Omental fat pad (tissue), 4 donors: ENCODE data around the gene TMEM8B. TPM values are rescaled to one million over a fixed set of nuclear protein-coding genes. Genes with fewer than 3 reads are reported as not detected.

ENCODE experiments used
- ATAC-seq: fragments of 150-250 bp; one replicate; pipeline ENCODE4 v1.9.1; 2016; ENCODE audit warnings: mild to moderate bottlenecking, moderate library complexity; ENCODE audit not compliant: low FRiP score
- DNase-seq: peaks from one replicate; pipeline ENCODE4 v3.0.0-alpha.2; 2019; ENCODE audit warnings: low spot score
- total RNA-seq, 4 donors: library from RNA; depleted of rRNA; stranded (reverse); fragments of >200 nt; gene quantifications; one replicate each; pipeline ENCODE4 v1.1.0, GENCODE V29; 2016
- TF ChIP-seq, protein P1 (sequence below), 3 donors: fragments of 450-650 bp; IDR thresholded peaks; one replicate each; pipeline ENCODE4 v1.5.1; 2016 to 2017; ENCODE audit warnings: antibody characterized with exemption in 3 of 3, mild to moderate bottlenecking in 3 of 3, moderate library complexity in 2 of 3

TMEM8B gene, protein sequence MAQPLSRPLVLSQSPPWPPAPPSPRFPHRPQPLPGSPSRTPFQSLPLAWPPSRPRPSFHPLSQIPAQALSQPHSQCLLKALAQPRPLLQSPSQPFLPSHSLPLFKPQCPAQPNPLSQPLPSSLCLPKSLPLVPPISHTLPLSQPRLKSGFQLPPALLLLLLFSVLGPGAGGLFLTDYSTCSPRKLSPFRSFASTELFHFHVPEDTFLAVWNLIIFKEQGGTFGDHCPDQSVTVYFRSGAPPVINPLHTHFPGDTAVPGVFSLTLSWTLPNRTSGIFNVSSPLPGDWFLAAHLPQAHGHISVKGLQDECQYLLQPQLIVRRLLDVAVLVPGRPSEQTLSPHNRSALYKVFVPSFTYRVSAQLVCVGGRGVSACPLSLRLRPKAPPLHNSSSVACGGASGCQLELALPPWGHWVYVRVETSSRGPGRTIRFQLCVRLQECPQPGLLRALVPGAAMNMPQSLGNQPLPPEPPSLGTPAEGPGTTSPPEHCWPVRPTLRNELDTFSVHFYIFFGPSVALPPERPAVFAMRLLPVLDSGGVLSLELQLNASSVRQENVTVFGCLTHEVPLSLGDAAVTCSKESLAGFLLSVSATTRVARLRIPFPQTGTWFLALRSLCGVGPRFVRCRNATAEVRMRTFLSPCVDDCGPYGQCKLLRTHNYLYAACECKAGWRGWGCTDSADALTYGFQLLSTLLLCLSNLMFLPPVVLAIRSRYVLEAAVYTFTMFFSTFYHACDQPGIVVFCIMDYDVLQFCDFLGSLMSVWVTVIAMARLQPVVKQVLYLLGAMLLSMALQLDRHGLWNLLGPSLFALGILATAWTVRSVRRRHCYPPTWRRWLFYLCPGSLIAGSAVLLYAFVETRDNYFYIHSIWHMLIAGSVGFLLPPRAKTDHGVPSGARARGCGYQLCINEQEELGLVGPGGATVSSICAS
- total RNA-seq = 10 to 100 TPM in 1 of 4 donors, 1 to 10 TPM in 3; 2.7 to 13.2 (median 4.6) TPM

DNA sequence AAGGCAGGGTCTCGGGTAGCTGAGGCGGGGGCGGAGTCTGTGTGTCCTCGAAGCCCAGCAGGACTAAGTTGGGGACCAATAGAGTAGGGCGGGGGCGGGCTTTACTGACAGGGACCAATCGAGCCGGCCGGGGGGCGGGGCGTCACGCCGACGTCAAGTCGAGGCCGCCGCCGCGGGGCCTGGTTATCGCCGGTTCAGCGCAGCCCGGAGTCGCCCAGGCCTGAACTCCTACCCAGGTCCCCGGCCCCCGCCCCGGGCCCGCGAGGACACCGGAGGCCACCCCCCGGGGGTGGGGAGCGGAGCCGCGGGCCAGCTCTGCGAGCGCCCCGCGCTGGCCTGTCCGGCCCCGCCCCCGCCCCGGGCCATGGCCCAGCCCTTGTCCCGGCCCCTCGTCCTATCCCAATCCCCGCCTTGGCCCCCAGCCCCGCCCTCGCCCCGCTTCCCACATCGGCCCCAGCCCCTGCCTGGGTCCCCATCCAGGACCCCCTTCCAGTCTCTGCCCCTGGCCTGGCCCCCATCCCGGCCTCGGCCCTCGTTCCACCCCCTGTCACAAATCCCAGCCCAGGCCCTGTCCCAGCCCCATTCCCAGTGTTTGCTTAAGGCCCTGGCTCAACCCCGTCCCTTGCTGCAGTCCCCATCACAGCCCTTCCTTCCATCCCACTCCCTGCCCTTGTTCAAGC lies at the start of gene TMEM8B:
TSS of gene TMEM8B (plus strand) at position 145 of the 680 bp plus-strand sequence. CDS start at position 365, 220 bp downstream.
- ATAC-seq (peak; percentile 92), DNase-seq (peak; percentile 98)
- TF ChIP-seq, protein P1, sequence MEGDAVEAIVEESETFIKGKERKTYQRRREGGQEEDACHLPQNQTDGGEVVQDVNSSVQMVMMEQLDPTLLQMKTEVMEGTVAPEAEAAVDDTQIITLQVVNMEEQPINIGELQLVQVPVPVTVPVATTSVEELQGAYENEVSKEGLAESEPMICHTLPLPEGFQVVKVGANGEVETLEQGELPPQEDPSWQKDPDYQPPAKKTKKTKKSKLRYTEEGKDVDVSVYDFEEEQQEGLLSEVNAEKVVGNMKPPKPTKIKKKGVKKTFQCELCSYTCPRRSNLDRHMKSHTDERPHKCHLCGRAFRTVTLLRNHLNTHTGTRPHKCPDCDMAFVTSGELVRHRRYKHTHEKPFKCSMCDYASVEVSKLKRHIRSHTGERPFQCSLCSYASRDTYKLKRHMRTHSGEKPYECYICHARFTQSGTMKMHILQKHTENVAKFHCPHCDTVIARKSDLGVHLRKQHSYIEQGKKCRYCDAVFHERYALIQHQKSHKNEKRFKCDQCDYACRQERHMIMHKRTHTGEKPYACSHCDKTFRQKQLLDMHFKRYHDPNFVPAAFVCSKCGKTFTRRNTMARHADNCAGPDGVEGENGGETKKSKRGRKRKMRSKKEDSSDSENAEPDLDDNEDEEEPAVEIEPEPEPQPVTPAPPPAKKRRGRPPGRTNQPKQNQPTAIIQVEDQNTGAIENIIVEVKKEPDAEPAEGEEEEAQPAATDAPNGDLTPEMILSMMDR (IDR thresholded peaks at IDR 0.05) = no peak

DNA sequence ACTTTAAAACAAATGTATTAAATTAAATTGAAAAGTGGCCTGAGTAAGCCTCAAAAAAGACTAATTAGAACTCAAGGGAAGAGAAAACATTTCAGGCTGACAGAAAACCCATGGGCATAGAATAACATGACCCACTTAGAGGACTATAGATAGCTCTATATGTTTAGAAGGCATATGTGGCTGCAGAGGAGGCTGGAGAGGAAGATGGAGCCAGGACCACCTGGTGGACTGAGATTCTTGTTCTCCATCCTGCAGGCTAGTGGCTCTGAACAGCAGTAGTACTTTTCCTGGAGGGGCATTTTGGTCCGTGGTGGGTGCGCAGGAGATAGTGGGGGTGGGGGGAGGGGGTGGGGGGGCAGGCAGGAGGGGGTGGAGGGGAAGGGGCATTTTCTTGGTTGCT lies 48.0 kb upstream of the TMEM8B start:
- DNase-seq (no peak), ATAC-seq (no peak)
- TF ChIP-seq, protein P1 (IDR thresholded peaks at IDR 0.05) = no peak

DNA sequence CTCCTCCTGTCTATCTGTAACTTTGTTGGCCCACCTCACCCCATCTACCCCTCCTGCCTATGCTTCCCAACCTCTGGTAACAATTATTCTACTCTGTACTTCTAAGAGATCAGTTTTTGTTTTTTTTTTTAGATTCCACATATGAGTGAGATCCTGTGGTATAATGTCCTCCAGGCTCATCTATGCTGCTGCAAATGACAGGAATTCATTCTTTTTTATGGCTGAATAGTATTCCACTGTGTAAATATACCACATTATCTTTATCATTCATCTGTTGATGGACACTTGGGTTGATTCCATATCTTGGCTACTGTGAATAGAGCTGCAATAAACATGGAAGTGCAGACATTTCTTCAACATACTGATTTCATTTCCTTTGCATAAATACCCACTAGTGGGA lies 45.6 kb upstream of the TMEM8B start:
- TF ChIP-seq, protein P1 (IDR thresholded peaks at IDR 0.05) = no peak
- DNase-seq = no peak
- ATAC-seq = no peak

DNA sequence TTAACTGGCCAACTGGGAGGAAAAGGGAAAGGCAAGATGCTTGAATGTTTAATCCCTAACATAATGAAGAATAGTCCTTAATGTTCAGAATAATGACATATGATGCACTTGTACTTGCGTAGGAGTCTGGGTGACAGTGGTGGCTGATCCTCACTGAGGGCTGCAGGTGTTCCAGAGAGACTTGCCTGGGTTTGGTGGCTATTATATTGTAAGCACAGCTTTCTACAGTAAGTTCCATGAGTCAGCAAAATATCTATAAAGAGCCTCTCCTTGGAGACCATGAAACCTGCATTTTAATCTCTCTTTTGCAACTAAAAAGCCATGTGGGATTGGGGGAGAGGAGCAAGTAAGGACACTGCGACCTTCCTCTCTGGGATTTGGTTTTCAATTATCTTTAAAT lies 39.5 kb upstream of the TMEM8B start:
- TF ChIP-seq, protein P1 (IDR thresholded peaks at IDR 0.05) = no peak
- no peak for DNase-seq
- ATAC-seq = no peak

DNA sequence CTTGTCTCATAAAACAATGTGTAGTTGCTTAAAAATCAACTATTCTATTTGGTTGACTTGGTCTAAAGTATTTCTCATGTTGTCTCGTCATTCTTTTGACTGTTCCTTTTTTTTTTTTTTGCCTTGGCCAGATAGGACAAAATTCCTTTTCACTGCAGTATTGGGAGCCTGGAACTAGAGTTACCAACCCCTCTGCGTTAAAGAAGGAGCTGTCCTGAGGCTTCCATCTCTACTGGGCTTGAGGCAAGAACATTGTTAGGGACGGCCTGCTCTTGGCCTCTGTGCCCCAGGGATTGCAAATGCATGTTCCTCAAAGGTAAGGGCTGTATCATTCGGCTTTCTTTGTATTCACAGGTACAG lies 39.0 kb upstream of the TMEM8B start:
- DNase-seq (no peak), ATAC-seq (no peak)
- TF ChIP-seq, protein P1 (IDR thresholded peaks at IDR 0.05) = no peak

DNA sequence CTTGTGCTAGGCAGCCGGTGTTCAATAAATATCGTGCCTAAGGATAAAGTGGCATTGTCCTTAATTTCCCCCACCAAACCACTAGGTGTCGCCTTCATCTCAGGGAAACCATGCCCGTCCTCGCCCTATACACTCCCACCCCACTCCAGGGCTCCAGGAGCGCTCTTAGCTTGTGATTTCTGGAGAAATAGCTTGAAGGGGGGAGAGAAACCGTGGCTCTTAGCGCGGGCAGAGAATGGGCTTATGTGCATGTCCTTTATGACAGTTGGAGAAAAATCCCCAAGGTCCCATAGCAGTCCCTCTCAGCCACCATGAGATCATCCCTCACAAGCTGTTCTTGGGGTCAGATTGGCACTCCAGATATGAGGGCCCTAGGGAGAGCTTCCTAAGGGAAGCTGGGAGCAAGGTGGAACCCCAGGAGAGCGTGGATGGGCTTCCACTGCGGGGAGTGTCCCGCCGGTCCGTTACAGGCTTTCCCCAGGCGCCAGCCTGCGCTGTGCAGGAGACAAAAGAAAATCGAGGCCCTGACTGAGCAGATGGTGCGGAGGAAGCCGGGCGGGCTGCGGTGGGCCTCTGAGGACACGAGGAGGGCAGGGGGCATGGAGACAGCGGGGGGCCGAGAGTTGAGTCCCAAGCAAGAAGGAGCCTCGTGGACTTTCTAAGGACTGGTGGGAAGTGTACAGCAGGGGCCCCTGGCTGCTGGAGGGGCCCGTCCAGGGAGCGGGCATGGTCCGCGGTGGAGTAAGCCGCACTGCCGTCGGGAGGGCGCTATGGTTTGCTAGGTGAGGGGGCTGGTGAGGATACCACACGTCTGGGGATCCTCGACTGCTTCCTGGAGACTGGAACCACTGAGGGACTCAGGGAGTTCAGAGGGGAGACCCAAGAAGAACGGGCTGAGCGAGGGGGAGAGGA lies 38.4 kb upstream of the TMEM8B start:
- TF ChIP-seq, protein P1 (IDR thresholded peaks at IDR 0.05) = peak in 2 of 3 donors; percentile 21 to 79
- ATAC-seq = peak; percentile 76
- DNase-seq = no peak
